Psoas muscle (tissue), 8 donors: ENCODE results near the gene KIAA1217. TPM values are rescaled to one million over a fixed set of nuclear protein-coding genes. Genes with fewer than 3 reads are reported as not detected.
A peak's percentile ranks its signal among the peaks of the same experiment; 100 is the strongest.

Source experiments
- ATAC-seq, 4 donors: fragments of 200-7000 bp; cut with Tn5 transposase; one replicate each; pipeline ENCODE4 v1.9.1; 2020; ENCODE audit warnings: moderate library complexity in 3 of 4, mild to moderate bottlenecking in 2 of 4
- DNase-seq, 2 donors: peaks; one replicate each; pipeline ENCODE4 v3.0.0-alpha.2; 2020
- H3K27ac ChIP-seq: fragments of 200-600 bp; one replicate; pipeline ENCODE4 v1.8.0; 2022
- H3K27me3 ChIP-seq, 3 donors: fragments of 200-600 bp in 1 of 3; one replicate each; pipeline versions ENCODE4 v1.6.1 to v1.8.0; 2013 to 2022; ENCODE audit warnings: low read length in 2 of 3, mild to moderate bottlenecking in 2 of 3, moderate library complexity in 1 of 3; ENCODE audit not compliant: insufficient read depth in 3 of 3
- H3K36me3 ChIP-seq, 2 donors: fragments of 200-600 bp in 1 of 2; one replicate each; pipeline versions ENCODE4 v1.6.1 to v1.8.0; 2013 to 2022; ENCODE audit warnings: low read depth in 1 of 2, mild to moderate bottlenecking in 1 of 2, moderate library complexity in 1 of 2; ENCODE audit not compliant: insufficient read depth in 1 of 2
- H3K4me1 ChIP-seq: fragments of 200-600 bp; one replicate; pipeline ENCODE4 v1.8.0; 2022
- H3K4me3 ChIP-seq: fragments of 200-600 bp; one replicate; pipeline ENCODE4 v1.8.0; 2022; ENCODE audit warnings: mild to moderate bottlenecking
- H3K9me3 ChIP-seq: fragments of 200-600 bp; one replicate; pipeline ENCODE4 v1.8.0; 2022
- CTCF ChIP-seq: fragments of 200-600 bp; IDR thresholded peaks from one replicate; pipeline ENCODE4 v1.8.0; 2022; ENCODE audit warnings: antibody characterized with exemption
- WGBS, 3 donors: extraction: QIAGEN DNeasy Blood & Tissue Kit; methylation state at CpG; one replicate each; pipeline versions ENCODE4 v1.1.6 to v1.1.7; 2013; 5-methylcytosine and 5-hydroxymethylcytosine counted together
- intact Hi-C, 2 donors: fragments of 100-400 bp; cut with DNase I; formaldehyde crosslinking; loops; one replicate each; pipeline versions ENCODE4 v1.11.0 to v1.14.2; 2022
- polyA plus RNA-seq, 3 donors: library from polyadenylated mRNA; stranded (reverse); fragments of 200-250 nt; gene quantifications; one replicate each; pipeline ENCODE4 v1.2.3, GENCODE V29; 2013
- total RNA-seq, 4 donors: library from RNA; stranded (reverse); fragmentation: NEBNext Ultra II Directional in 2 of 4; extraction: Animal tissue kit (Norgen Biotek cat#: 25700) in 2 of 4; gene quantifications; one replicate each; pipeline versions ENCODE4 v1.2.1 to v1.2.4, GENCODE V29; 2021 to 2023
- donor health status: healthy with polysubstance abuse.
- donor health status: DM: no; HTN: no; CAD: no; lungs with moderate emphysema.
- donor health status: Bipolar disorder and iron deficiency.
- donor health status: healthy.
- donor health status: DM: yes; HTN: yes; CAD: no.
- donor health status: DM: no; HTN: no; CAD: no.
- donor health status: DM: no; HTN: no; CAD: no.
- donor health status: DM: yes; HTN: yes; CAD: no.

The KIAA1217 gene
- total and polyA plus RNA-seq, 7 donors, result 8.9 to 169 (median 65.9) TPM

GRCh38 chr10:24223953-24224352 is 15.0 kb downstream of the KIAA1217 start:
- intact Hi-C loops, result no loop called here
- H3K9me3 ChIP-seq, result no peaks in the 10 kb centered on the region
- H3K4me3 ChIP-seq, result no peak overlapping the region
- H3K36me3 ChIP-seq, result peaks cover 7 to 55% of the 10 kb centered on the region in 2 donors
- peaks cover 3% of the 10 kb centered on the region for H3K4me1 ChIP-seq
- no peaks in the 10 kb centered on the region for H3K27me3 ChIP-seq
- ATAC-seq (no peak), DNase-seq (no peak)
- TF ChIP-seq CTCF, result no peak
- no peak overlapping the region for H3K27ac ChIP-seq
- WGBS, 3 donors, result 74 to 85% (median 79%) methylated on average over 3 of the region's 3 CpGs

DNA sequence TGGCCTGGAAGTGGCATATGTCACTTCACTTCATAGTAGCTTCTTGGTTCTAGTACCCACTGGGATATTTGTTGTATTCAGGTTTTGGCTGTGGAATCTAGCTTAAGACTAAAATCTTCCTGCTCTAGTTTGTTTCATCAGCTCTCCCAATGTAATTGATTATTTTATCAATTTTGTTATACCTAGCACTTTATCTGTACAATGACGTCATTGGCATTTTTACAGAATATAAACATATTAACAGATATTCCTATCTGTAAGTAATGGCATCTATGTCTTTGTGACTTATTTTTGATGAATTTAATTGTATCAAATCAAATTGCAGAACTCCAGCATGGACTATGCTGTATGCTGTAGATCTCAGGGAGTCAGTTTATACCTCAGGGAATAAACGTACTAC is 19.7 kb downstream of the KIAA1217 start:
- peaks cover 4% of the 10 kb centered on the region for H3K4me1 ChIP-seq
- no peaks in the 10 kb centered on the region for H3K27me3 ChIP-seq
- no peak overlapping the region for H3K27ac ChIP-seq
- peaks cover 3 to 20% of the 10 kb centered on the region in 2 donors for H3K36me3 ChIP-seq
- H3K9me3 ChIP-seq, result no peaks in the 10 kb centered on the region
- WGBS, 3 donors, result 84 to 88% (median 85%) methylated on average over 2 of the region's 2 CpGs
- no peak for TF ChIP-seq CTCF
- ATAC-seq (no peak), DNase-seq (no peak)
- no peak overlapping the region for H3K4me3 ChIP-seq
- intact Hi-C loops, result no loop called here

DNA sequence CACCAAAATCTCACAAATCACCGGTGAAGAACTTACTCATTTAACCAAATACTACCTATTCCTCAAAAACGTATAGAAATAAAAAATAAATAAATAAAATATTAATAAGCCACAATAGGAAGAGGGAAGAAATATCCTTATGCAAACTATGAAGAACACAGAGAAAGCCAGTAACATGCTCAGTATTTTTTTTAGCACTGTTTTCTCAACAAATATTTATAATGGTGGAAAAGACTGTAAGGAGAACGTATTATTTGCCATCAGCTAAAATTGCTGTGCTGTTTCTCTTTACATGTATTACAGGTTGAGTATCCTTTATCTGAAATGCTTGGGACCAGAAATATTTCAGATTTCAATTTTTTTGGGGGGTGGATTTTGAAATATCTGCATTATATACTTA is 21.0 kb downstream of the KIAA1217 start:
- no peak overlapping the region for H3K27ac ChIP-seq
- H3K4me3 ChIP-seq, result no peak overlapping the region
- H3K27me3 ChIP-seq, result no peaks in the 10 kb centered on the region
- DNase-seq (no peak), ATAC-seq (no peak)
- WGBS, 3 donors, result 93 to 97% (median 95%) methylated on average over 3 of the region's 3 CpGs
- peaks cover 0 to 13% of the 10 kb centered on the region in 2 donors for H3K36me3 ChIP-seq
- no peaks in the 10 kb centered on the region for H3K9me3 ChIP-seq
- intact Hi-C loops, result no loop called here
- peaks cover 10% of the 10 kb centered on the region for H3K4me1 ChIP-seq
- no peak for TF ChIP-seq CTCF

DNA sequence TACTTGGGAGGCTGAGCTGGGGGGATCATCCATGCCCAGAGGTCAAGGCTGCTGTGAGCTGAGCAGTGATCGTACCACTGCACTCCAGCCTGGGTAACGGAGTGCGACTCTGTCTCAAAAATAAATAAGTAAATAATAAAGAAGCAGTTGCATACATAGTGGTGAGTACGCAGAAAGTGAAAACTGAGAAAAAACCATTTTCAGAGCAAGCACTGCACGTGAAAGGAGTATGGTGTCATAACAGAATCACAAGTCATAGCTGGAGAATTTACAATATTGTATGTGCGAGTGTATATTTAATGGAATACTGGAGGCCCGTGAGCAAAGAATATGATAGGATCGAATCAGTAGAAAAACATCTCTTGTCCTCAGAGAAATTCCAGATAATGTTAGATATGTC is 22.3 kb downstream of the KIAA1217 start:
- no peak for TF ChIP-seq CTCF
- WGBS, 3 donors, result 97 to 98% (median 98%) methylated on average over 8 of the region's 8 CpGs
- Histone ChIP-seq H3K4me1 (peaks cover 15% of the 10 kb centered on the region), H3K27ac (no peak overlapping the region), H3K9me3 (no peaks in the 10 kb centered on the region), H3K27me3 (no peaks in the 10 kb centered on the region), H3K4me3 (no peak overlapping the region), H3K36me3 (peaks cover 0 to 5% of the 10 kb centered on the region in 2 donors)
- no peak for DNase-seq
- no peak for ATAC-seq
- intact Hi-C loops, result no loop called here

DNA sequence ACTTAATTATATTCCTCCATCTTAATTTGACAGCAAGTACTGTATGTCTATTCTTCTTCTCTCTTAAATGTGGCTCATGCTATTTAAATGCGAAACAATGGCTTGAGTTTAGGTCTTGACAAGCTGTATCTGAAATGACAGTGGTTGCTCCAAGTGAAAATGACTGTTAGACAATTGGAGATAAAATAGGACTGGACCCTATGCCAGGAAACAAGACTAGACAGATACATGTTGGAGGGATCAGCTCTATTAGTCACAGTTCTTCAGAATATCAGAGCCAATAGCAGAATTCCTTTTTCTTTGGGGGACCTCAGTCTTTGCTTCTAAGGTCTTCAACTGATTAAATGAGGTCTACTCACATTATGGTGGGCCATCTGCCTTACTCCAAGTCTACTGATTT is 25.8 kb downstream of the KIAA1217 start:
- 84 to 92% (median 90%) methylated on average over 1 of the region's 1 CpG for WGBS, 3 donors
- intact Hi-C loops, result no loop called here
- no peak for TF ChIP-seq CTCF
- H3K27me3 ChIP-seq, result no peaks in the 10 kb centered on the region
- no peaks in the 10 kb centered on the region for H3K9me3 ChIP-seq
- DNase-seq (no peak), ATAC-seq (peak in 3 of 4 donors; percentile 17 to 49 (median 18))
- H3K36me3 ChIP-seq, result peaks cover 0 to 5% of the 10 kb centered on the region in 2 donors
- H3K4me3 ChIP-seq, result no peak overlapping the region
- H3K27ac ChIP-seq, result peak overlapping the region; percentile 78
- peaks cover 47% of the 10 kb centered on the region for H3K4me1 ChIP-seq
